Measurements from ENCODE around the gene ARHGEF16.

Gene ARHGEF16

GRCh38 chr1:3456964-3457909 lies 2.8 kb downstream of the ARHGEF16 start:
- no peak for DNase-seq (ENCODE audit: low spot score)

DNA sequence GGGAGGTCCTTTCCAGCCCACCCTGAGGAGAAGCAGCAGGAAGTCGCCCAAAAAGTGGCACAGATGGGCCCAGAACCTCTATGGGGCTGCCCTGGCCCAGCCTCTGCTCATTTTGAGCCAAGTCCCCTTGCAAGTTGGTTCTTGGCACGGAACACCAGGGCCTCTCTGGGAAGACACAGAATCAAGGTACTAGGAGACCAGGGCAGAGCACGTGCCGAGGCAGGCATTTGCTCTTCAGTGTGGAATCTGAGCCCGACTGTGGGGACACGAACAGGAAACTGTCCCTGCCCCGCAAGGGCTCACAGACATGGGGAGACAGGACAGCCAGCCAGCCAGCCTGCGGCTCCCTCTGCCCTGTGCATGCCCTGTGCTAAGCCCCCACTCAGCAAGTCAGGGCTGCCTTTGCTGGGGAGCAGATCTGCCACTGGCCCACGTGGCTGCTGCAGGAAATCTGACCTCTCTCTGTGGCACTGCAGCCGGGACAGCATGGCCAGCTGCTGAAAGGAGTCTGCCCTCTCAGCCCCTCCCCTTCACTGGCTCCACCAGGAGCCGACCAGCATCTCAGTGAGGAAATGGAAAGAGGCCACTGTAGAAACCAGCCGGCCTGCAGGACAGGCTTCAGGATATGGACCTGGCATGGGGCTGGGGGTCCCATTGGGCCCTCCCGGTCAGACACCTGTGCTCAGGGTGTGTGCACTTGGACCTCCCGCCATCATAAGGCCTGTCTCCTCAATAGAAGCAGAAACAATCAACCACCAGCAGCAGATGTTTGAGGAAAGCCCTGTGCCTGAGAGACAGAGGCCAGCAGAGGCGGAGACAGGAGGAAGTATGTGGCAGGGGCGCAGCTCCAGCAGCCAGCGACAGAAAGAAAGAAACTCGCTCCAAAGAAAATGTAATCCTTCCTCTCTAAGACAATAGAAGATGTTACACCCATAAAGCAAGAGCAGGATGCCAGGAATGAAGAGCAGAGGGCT lies 3.7 kb downstream of the ARHGEF16 start:
- peak; percentile 19 for DNase-seq (ENCODE audit: low spot score)

DNA sequence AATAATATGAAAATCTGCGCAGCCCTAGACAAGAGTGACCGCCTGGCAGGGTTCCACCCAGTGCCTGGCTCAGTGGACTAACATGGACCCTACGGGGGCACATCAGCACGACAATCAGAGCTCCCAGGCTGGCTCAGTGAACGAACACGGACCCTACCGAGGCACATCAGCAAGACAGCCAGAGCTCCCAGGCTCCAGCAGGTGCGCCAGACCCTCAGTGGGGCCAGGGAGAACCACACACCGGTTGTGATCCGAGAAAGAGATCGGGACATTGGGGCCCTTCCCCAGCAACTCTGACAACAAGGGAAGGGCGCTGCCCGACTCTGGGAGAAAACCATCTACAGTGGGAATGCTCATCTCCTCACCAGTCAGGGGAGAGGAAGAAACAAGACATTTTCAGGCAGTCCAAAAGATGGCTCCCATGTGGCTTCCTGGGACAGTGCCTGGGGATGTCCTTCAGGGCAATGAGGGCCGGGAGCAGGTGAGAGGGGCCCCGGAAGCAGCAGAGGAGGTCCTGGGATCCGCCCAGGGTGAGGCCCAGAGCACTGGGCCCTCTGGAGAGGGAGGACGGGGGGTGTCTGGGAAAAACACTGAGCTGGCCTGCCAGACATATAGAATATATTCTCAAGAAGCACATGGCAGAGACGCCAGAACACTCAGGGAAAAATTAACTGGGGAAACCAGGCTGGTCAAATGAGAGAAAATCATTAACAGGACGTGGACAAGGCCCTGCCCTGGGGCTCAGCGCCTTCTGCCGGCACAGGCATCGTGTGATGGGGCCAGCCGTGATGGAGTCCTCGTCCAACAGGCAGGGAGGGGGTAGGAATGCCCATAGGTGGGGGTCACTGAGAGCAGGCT lies 4.8 kb downstream of the ARHGEF16 start:
- DNase-seq (ENCODE audit: low spot score), result peak; percentile 67

DNA sequence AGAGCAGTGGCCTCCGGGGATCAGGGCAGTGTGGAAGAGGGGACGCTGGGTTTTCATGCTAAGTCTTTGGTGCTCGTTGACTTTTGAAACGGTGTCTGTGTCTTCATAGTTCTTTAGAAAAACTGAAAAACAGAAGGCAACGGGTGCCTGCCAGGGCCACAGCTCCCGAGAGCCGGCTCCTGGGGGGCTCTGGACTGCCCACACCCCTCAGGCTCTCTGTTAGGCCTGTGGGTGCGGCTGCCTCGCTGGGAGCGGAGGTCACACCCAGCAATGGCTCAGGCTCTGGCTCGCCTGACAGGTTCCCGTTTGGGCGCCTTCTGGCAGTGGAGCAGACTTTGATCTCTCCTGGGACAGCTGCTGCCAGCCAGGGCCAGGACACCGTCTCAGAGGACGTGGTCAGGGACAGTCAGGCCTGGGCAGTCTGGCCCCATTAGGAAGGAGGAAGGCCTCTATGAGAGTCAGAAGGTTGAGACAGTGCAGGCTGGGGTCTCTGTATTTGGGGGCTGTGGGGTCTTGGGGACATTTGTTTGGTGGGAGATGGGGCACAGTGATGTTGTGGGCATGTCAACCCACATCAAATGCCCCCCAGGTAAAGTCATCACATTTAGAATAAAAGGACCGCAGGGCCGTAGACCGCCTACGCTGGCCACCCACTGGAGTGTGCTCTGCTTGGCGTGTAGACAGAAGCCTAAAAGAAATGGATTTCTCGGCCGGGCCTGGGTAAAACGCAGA lies 5.6 kb downstream of the ARHGEF16 start:
- peak; percentile 47 for DNase-seq (ENCODE audit: low spot score)

GRCh38 chr1:3460672-3461131 lies 6.2 kb downstream of the ARHGEF16 start:
- peak; percentile 71 for DNase-seq (ENCODE audit: low spot score)

GRCh38 chr1:3461238-3461933 lies 6.9 kb downstream of the ARHGEF16 start:
- DNase-seq (ENCODE audit: low spot score), result no peak

- no peak for DNase-seq (ENCODE audit: low spot score)
These were observed 7.4 kb downstream of the ARHGEF16 start for GRCh38 chr1:3461934-3462275.

GRCh38 chr1:3462356-3463012 lies 8.0 kb downstream of the ARHGEF16 start:
- DNase-seq (ENCODE audit: low spot score), result no peak

DNA sequence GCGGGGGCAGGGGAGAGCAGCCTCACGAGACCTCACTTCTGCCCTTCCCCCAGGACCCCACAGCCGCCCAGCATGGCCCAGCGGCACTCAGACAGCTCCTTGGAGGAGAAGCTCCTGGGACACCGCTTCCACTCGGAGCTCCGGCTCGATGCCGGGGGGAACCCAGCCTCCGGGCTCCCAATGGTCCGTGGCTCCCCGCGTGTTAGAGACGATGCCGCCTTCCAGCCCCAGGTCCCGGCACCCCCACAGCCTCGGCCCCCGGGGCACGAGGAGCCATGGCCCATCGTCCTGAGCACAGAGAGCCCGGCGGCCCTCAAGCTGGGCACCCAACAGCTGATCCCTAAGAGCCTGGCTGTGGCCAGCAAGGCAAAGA lies 8.5 kb downstream of the ARHGEF16 start:
- DNase-seq (ENCODE audit: low spot score), result no peak

GRCh38 chr1:3463408-3463863 lies 9.0 kb downstream of the ARHGEF16 start:
- DNase-seq (ENCODE audit: low spot score), result no peak

DNA sequence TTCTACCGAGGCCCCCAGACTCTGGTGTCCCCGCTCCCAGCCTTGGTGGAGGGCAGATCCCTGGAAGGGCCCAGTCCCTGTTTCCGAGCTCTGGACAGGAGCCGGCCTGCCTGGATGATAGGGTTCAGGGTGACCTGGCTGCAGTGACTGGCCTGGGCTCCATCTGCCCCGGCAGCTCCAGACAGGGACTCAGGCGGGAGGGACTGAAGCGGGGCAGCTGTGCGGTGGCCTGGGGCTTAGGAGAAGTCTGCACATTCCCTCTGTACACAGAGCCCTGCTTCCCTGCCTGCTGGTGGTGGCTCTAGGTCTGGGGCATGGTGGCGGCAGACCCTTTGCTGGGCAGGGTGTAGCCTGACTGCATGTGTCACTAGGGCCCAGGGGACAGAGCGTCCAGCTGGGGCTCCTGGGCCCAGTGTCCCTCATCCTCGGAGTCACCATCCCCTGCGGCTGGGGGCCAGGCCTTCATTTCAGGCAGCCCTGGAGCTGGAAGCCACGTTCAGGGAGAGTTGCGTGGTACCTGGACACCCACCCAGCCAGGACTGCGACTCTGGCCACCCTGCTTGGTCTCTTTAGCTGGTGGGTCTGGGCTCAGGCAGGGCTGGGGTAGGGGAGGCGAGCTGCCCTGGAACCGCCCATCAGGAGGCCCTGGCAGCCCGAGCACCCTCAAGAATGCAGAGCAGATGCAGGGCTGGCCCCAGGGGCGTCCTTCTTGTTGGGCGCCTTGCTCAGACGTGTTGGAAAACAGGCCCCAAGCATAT lies 9.6 kb downstream of the ARHGEF16 start:
- no peak for DNase-seq (ENCODE audit: low spot score)

DNA sequence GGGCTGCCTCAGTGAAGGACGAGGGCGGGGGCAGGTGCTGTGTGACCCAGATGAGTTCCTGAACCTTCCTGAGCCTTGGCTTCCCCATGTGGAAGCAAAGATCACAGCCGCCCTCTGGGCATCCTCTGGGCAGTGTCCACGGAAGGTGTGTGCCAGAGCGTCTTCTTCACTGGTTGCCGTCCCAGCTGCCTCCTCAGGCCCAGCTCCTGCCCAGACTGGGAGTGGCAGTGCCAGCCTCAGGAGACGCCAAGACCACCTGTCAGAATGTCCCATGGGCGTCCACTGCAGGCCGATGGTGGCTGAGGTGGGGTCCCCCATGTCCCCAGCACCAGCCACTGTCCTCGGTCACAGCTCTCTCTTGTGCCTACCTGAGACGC lies 10.2 kb downstream of the ARHGEF16 start:
- no peak for DNase-seq (ENCODE audit: low spot score)

- no peak for DNase-seq (ENCODE audit: low spot score)
These were observed 10.8 kb downstream of the ARHGEF16 start for GRCh38 chr1:3465091-3465934.

DNA sequence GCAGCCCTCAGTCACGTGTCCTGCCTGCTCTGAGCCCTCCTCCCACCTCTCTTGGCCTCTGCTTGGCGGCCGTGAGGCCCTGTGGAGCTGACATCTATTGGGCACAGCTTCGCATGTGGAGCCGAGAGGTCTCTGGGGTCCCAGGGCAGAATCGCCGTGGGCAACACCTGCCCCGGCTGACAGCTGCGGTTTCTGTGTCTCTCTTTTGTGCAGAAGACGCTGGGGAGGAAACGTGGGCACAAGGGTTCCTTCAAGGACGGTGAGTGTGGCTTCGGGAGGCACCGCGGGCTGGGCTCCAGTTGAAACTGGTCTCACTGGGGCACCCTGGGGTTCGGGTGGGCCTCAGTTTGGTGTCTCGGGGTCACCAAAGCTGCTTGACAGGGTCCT lies 11.5 kb downstream of the ARHGEF16 start:
- no peak for DNase-seq (ENCODE audit: low spot score)

DNA sequence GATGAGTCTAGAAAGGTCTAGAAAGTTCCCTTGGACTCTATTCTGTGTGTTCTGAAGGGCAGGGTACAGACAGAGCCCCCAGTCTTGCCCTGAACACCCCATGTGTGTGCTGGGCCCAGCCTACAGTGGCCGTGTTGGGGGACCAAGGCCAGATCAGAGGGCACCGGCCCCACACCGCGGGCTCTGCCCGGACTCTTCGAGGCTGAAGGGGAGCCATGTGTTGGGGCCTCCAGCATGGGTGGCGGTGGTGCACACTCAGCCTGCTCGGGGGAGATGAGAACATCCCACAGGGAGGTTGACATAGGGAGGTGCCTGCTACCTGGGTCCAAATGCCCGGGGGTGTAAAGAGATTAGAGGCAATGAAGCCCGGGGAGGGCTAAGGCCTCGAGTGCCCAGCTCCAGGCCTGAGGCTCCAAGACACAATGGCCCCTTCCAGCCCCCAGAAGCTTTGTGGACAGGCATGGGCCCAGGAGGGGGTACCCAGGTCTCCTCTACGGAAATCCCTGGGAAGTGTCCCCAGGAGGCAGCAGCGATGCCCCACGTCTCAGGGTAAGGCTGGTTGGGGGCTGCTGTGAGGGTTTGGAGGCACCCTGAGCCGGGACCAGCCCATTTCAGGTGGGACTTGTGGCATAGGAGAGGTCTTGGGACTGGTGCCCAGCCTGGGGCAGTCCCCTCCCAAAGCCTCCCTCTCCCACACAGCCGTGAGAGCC lies 12.1 kb downstream of the ARHGEF16 start:
- DNase-seq (ENCODE audit: low spot score), result no peak

DNA sequence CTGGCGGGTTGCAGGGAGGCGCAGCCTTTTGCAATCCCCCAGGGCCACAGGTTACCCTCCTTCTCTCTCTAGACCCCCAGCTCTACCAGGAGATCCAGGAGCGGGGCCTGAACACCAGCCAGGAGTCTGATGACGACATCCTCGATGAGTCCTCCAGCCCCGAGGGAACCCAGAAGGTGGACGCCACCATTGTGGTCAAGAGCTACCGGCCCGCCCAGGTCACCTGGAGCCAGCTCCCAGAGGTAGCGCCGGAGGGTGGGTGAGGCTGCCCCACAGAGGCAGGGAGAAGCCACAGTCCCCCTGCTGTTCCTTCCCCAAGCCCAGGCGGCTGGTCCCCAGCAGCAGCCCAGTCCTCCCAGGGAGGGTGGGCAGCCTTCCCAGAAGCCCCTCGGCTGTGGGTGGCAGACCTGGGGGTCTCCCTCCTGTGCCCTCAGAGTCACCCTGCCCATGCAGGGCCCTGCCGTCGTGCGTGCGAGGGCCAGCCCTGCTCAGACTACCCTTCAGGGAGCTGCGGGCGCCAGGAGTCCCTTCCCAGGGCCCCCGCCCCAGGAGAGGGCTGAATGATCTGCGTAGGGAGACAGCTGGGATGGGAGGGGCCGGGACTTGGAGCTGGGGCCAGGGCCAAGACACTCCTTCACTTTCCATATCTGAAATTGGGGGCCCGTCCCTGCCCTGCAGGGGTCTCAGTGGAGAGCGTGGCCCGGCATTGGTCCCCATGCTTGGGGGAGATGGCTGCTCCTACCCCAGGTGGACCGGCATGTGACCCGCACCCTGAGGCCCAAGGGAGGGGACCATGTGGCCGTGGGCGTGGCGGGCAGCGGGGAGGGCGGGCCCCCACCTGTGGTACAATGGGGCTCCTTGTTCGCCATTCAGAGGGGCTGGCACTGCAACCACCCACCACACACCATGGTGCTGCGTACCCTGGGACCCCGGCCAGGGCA lies 12.9 kb downstream of the ARHGEF16 start:
- DNase-seq (ENCODE audit: low spot score), result no peak
